ENCODE data around the gene LENG9.

LENG9 gene

DNA sequence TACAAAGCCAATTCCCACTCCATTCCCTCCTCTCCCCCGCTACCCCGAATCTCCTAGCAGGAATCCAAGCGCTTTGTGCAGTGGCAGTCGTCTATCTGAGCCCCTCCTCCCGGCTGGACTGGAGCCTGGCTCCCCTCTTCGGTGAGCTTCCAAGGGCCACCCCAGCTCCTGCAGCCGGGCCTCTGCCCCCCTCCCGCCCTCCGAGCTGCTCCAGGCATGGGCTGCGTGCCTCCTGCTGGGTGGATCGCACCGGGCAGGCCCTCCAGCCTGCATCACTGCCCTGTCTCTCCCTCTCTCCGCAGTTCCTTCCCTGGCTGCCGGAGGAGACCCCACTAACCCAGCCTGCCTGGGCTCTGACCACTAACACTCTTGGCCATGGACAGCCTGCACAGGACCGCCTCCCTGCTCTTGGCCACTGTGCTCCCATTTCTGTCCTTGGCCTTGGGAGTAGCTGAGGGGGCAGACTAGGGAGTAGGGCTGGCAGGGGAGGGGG is 27.5 kb downstream of the LENG9 start:
- DNase-seq: no peak

DNA sequence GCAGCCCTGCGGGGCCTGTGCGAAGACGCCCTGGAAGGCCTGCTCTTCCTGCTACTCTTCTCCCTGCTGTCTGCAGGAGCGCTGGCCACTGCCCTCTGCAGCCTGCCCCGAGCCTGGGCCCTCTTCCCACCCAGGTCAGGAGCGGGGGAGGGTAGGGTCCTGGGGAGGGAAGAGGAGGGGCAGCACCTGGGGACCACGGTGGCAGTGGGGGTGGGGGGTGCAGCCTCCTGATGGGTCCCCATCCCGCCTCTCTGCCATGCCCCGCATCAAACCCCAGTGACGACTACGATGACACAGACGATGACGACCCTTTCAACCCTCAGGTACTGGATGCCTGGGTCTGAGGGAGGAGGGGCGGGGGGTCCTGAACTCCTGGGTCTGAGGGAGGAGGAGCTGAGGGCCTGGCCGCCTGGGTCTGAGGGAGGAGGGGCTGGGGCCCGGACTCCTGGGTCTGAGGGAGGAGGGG is 28.0 kb downstream of the LENG9 start:
- no peak for DNase-seq

DNA sequence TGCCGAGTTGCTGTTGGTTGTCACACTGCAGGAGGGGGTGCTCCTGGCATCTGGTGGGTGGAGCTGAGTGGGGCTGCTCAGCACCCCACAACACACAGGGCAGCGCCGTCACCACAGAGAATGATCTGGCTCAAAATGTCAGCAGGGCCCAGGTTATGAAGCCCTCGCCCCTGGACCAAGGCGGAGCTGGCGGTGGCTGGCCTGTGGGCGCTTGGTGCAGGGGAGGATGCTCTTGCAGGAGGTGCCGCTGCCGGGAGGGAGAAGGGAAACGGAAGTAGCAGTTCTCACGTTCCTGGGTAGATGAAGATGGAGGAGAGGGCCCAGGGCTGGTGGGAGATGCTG is 28.7 kb downstream of the LENG9 start:
- DNase-seq: no peak

DNA sequence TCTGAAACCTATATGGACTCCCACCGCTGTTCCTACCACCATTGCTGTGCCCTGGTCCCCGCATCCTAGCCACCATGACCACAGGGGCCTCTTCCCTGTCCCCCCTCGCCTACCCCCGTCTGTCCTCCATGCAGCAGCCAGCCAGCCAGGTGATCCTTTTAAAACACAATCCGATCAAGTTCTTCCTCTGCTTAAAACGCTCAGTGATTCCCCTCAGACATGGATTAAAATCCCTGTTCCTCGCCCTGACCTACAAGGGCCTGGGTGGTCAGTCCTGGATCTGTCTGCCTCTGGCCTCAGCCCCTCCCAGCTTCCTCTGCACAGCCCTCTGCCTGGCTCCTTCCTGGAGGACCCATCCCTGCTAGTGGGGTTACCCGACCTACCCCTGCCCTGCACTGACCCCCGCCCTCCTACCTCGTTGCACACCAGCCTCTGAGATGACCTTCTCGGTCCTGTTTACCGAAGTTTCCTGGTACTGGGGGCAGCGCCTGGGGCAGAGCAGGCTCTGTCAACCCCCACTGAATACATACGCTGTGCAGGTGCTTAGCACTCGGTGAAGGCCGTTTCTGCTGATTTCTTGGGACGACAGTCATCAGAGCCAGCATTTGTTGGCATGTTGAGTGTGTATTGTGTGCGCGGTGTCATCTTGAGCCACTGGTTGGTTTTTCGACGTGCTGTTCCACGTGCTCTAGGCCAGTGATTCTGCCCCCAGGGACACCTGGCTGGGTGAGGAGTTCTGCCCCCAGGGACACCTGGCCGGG is 29.3 kb downstream of the LENG9 start:
- DNase-seq: no peak

DNA sequence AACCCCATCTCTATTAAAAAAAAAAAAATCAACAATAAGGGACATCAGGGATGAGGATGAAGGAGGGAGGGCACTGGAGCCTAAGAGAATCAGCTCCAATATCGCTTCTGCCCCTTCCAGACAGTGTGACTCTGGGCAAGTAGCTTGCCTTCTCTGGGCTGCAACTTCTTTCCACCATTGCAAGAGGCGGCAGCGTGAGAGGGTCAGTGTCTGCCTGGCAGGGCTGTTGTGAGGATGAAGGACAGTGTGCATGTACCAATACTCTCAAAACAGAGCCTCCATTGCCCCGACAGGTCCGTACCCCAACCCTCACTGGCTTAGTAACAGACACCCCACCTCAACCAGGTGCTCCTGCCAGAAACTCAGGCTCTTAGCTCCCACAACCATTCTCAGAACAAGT is 29.9 kb downstream of the LENG9 start:
- no peak for DNase-seq

DNA sequence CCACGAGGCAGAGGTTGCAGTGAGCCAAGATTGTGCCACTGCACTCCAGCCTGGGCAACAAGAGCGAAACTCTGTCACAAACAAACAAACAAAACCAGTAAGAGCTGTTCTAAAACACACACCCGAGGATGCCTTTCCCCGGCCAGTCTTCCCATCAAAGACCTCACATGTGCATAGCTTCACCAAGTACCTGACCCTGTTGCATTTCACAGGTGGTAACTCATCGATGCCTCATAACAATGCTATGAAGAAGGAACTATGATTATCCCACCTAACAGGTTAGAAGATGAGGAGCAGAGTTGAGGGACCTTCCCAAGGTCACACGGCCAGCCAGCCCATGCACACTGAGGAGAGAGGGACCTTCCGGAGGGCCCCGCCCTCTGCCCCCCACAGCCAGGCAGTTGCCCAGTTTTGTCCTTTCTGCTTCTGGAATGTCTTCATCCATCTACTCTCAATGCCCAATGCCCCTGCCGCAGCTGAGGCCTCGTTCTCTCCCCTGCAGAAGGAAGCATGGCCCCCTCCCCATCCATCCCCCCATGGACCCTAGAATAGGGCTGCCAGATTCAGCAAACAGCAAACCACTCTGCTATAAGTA is 31.3 kb downstream of the LENG9 start:
- DNase-seq: no peak

DNA sequence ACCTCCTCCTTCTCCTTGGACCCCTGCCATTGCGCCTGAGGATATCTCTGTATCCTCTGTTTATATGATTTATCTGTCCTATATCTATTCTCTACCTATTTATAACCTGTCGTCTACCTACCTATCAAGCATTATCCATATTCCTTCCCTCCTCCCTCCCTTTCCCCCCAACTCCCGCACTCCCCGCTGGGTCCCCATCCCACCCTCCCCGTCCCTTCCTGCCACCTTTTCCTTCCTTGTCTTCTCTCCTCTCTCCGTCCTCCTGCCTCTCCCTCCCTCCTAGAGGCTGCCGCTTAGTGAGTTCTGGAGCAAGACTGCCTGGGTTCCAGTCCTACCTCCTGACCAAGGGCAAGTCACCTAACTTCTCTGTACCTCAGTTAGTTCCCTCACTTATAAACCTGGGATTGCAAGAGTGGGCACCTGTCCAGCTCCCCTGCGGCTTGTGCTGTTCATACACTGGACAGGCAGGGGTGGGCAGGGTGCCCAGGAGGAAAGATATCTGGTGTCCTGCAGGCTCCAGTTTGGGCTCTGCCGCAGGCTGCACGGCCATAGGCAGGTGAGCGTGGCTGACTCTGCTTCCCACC is 32.2 kb downstream of the LENG9 start:
- DNase-seq: no peak

DNA sequence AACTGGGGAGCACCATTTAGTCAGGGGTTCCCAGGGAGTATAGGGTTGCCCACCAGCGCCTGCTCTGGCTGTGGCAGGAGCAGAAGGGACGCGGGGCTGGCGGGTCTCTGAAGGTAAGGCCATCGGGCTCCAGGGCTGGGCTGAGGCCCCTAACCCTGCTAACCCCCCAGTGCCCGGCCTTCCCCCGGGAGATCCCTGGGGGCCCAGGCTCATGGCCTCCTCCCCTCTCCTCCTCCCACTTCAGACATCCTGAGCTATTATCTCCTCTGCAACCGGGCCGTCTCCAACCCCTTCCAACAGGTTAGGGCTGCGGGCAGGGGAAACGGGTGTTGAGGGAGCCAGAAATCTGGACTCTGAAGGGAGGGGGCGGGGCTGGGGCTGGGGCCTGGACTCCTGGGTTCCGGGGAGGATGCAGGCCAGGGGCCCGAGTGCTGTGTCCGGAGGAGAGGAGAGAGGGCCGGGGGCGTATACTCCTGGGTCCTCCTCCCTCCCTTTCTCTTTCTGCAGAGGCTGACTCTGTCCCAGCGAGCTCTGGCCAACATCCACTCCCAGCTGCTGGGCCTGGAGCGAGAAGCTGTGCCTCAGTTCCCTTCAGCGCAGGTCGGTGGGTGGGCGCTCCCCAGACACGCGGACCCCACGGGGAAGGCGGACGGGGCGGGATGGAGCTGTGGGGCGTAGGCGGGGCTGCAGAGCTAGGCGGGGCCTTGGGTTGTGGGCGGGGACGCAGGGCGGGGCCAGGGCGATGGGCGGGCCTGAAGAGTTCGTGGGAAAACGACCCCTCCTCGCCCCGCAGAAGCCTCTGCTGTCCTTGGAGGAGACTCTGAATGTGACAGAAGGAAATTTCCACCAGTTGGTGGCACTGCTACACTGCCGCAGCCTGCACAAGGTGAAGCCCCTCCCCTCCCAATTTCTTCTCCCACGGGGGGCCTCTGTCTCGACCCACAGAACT is 33.0 kb downstream of the LENG9 start:
- peak; percentile 38 for DNase-seq

DNA sequence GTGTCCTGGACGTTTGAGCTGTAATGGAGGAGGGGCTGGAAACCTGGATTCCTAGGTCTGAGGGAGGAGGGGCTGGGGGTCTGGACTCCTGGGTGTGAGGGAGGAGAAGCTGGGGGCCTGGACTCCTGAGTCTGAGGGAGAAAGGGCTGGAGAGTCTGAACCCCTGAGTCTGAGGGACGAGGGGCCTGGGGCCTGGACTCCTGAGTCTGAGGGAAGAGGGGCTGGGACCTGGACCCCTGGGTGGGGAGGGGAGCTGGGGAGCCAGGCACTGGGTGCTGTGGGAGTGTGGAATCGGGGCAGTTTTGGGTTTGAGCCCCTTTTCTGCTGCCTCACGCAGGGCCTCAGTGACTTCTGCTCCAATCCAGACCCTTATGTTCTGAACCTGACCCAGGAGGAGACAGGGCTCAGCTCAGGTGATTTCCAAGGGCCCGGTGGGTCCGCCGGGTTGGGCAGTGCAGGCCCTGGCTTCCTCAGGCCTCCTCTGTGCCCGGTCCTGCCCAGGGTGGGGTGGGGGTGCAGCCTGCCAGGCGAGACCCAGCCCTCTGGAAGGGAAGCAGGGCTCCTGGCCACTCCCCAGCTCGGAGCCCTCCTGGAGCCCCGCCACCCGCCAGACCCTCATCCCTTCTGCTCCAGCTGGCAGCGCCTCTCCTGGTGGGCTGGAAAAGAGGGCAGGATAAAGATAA is 33.9 kb downstream of the LENG9 start:
- no peak for DNase-seq

DNA sequence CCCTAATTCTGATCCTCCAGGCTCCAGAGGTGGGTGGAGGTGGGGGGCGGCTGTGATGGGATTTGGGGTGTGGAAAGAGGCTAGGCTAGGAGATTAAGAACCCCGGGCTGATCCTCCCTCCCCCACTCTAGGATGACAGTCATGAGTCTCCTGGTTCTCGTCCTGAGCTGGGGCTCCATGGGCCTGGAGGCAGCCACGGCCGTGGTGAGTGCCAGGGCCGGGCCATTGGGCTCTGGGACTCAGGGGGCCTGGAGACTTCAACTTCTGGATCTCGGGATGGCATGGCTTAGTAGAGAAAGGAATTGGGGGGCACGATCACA is 34.4 kb downstream of the LENG9 start:
- no peak for DNase-seq

DNA sequence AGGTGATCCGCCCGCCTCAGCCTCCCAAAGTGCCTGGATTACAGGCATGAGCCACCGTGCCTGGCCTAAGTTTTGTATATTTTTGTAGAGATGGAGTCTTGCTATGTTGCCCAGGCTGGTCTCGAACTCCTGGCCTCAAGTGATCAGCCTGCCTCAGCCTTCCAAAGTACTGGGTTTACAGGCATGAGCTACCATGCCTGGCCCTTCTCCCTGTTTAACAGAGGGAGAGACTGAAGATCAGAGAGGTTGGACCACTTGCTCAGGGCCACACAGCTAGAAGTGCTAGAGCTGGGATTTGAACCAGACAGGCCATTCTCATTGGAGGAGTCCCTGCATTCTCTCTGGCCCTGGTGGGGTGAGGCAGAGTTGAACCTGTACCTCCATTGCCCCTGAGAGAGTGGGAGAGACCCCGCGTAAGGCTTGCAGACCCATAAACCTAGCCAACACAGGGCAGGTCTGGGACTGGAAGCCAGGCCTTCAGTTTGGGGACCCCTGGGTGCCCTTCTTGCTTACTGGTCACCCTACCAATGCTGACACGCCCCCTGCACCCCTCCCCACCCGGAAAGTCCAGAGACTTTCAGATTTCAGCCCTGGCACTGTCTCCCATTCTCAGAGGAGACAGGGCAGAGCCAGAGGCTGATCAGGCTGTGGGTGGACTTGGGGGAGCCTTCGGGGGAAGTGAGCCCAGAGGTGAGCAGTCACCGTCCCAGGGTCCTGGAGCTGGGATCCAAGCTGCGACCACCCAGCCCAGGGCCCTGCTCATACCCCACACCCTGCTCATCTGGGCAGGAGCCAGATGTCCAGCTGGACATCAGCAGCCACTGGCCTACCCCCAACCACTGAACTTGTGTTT is 35.0 kb downstream of the LENG9 start:
- DNase-seq: no peak

DNA sequence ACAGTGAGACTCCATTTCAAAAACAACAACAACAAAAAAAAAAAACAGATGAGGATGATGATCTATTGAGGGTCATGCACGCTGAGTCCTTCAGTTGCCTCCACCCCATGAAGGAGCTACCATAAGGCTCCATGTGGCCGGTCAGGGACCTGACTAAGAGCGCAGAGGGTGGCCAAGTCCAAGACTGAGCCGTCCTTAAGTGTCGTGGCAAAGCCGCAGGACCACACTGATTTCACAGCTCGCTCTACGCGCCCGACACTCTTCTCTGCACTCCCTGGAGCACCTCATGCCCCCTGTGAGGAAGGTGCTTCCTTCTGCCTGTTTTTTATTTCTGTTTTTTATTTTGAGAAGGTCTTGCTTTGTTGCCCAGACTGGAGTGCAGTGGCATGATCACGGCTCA is 36.0 kb downstream of the LENG9 start:
- DNase-seq: no peak

DNA sequence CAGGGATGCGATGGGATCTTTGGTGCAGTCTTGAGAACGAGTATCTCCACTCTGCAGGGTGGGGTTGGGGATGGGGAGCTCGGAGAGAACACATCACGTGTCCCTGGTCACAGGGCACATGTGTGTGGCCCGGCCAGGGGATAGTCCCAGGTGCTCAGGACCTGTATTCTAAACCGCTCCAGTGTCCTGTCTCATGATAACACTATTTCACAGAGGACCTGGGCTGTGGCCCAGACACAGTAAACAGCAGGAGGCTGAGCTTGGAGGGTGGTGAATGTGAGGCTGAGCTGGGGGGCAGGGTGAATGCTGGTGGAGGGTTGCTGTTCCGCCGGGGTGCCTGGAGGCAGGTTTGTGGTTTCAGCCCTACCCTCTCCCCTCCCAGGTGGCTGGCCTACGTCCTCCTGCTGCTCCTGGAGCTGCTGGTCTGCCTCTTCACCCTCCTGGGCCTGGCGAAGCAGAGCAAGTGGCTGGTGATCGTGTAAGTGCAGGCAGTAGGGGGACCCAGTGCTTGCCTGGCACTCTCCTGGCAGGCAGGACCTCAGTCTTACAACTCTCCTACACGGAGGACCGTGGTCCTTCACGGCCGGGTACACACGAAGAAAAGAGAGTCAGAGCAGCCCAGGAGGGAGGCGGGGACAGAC is 37.2 kb downstream of the LENG9 start:
- DNase-seq: no peak

DNA sequence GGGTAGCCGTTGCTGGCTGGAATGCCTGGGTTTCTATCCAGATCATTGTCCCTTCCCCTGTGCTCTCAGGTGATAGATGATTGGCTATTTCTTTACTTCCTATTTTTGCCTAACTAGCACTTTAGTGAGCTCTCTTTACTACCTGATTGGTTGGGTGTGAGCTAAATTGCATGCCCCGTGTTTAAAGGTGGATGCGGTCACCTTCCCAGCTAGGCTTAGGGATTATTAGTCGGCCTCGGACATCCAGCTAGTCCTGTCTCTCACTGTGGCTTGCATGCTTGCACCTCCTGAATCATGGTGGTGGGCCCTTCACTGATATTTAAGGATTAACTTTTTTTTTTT is 38.2 kb downstream of the LENG9 start:
- no peak for DNase-seq

DNA sequence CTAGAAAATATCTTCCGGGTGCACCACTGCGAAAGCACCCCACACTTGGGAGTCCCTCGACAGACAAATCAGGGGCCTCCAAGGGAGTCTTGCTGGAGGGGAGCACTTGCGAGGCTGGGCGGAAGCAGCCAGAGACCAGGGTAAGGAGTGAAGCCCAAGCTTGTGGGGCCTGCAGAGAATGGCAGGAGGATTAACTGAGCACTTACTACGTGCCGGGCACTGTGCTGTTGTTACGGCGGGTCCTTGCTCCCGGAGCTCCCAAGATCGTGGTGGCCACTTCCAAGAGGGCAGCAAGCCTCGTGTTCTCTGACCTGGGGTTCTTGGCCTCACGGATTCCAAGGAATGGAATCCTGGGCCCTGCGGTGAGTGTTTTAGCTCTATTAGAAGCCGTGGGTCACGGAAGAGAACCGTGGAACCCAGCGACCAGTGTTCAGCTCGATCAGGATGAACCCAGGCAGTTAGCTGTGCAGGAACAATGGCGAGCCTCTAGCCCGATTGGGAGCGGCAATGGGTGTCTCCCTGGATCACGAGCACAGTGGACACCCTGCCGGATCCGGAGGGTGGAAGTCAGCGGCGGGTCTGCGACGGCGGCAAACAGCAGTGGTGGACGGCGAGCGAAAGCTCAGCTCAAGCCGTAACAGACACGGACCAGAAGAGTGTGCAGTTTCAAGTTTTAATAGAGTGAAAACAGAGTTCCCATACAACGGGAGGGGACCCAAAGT is 38.8 kb downstream of the LENG9 start:
- DNase-seq: no peak

DNA sequence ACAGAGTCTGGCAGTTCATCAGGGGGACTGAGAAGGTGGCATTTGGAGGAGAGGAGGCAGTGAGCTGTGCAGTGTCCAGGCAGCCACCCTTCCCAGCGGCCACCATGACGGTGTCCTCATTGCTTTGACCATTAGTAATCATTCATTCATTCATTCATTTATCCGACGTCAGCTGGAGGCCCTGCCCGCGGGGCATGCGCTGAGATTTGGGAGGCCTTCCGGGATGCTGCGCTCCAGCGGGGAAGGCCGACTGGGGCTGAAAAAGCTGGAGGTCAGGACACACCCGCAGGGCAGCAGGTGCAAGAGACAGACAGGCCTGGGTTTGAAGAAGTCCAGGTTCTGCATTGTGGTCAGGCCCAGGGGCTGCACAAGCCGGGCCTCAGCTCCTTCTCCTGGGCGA is 39.4 kb downstream of the LENG9 start:
- DNase-seq: no peak

DNA sequence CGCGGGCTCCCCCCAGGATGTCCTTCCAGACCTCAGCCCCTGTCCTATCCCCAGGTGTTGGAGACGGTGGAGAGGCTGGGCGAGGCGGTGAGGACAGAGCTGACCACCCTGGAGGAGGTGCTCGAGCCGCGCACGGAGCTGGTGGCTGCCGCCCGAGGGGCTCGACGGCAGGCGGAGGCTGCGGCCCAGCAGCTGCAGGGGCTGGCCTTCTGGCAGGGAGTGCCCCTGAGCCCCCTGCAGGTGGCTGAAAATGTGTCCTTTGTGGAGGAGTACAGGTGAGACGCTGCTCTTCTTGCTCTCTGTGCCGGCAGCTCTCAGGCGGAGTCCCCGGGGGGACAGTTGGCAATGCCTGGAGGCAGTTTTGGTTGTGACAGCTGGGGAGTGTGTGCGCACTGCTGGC is 41.4 kb downstream of the LENG9 start:
- no peak for DNase-seq

DNA sequence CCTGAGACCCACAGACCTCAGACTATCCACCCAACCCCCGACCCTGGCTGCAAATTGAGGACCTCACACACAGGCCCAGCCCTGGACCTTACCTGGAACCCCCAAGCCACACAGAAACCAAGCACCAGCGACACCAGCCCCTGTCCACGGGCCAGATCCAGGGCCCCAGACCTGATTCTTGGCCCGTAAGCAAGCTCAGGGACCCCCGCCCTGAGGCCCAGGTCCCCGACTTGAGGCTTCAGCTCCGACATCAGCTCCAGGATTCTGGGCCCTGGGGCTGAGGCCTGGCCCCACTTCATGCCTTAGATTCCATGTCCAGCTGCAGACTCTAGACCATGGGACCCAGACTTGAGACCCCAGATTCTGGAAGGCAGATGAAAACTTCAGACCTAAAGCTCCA is 42.1 kb downstream of the LENG9 start:
- DNase-seq: no peak

DNA sequence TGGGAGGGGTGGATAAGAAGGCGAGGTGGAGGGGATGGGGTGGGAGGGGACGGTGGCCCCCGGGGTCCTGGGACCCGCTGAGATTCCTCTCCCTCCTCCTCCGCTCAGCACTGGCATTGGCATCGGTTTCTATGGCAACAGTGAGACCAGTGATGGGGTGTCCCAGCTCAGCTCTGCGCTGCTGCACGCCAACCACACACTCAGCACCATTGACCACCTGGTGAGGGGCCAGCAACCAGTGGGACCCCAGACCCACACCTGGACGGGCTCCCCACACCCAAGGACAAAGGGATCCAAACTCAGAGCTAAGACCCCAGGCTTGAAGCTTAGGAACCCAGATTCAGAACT is 42.4 kb downstream of the LENG9 start:
- no peak for DNase-seq

DNA sequence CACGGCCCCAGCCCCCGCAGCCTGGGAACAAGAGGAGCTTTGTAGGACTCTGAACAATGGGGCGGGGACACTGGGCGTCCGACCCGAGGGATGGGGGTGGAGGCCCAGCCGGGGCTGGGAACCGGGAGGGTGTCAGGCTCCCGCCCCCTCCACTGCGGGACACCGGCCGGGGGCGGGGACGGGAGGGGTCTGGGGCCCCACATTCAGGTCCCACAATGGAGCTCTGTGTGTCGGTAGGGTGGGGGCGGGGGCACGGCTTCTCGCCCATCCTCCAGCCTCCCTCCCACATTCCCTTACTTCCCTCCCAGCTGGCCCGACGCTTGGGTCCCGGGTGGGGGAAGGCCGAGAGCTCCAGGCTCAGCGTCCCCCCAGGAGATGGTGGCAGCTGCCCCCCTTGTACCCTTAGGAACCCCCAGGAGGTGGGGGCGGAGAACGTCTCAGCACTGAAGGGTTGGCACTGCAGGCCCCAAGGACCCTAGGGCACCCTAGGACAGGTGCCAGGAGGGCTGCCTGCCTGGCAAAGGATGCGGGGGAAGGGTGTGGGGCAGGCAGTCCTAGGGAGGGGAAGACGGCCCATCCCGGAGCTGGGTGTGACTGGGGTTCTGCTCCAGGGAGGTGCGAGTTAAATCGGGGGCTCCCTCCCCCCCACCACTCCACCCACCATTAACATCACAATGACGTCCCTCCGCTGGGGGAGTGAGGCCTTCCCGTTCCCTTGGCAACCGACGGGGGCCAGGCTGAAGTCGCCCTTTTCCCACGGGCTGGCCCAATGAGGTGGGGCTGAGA is 43.0 kb downstream of the LENG9 start:
- no peak for DNase-seq
